CD14-positive monocyte (primary cell): ENCODE data around the gene CREG1. TPM values are rescaled to one million over a fixed set of nuclear protein-coding genes. Genes with fewer than 3 reads are reported as not detected.

Experiments
- DNase-seq, 3 donors: peaks; one replicate each; pipeline ENCODE4 v3.0.0-alpha.2; 2011 to 2022
- H2AFZ ChIP-seq: 2 replicates; pipeline ENCODE4 v1.6.0; 2012; ENCODE audit warnings: mild to moderate bottlenecking, low read depth, low read length, inconsistent platforms; ENCODE audit not compliant: insufficient read depth, poor library complexity, severe bottlenecking
- H3K27ac ChIP-seq, 2 donors: 1 replicate in 1 of 2; 2 replicates in 1 of 2; pipeline ENCODE4 v1.5.1; 2012 to 2013; ENCODE audit warnings: low read length in 2 of 2, control low read depth in 1 of 2, inconsistent platforms in 1 of 2, low read depth in 1 of 2, mild to moderate bottlenecking in 1 of 2
- H3K27me3 ChIP-seq, 2 donors: one replicate each; pipeline versions ENCODE4 v1.6.0 to v1.6.1; 2011 to 2013; ENCODE audit warnings: low read length in 2 of 2; ENCODE audit not compliant: control insufficient read depth in 2 of 2, insufficient read depth in 2 of 2
- H3K36me3 ChIP-seq, 2 donors: replicated peaks in 1 of 2; 1 replicate in 1 of 2; 2 replicates in 1 of 2; pipeline versions ENCODE4 v1.5.1 to v1.6.1; 2012 to 2013; ENCODE audit warnings: low read length in 2 of 2, control low read depth in 1 of 2, inconsistent platforms in 1 of 2, mild to moderate bottlenecking in 1 of 2; ENCODE audit not compliant: insufficient read depth in 2 of 2, control insufficient read depth in 1 of 2
- H3K4me1 ChIP-seq, 2 donors: 1 replicate in 1 of 2; 2 replicates in 1 of 2; pipeline versions ENCODE4 v1.5.1 to v1.6.1; 2012 to 2013; ENCODE audit warnings: low read length in 2 of 2, control low read depth in 1 of 2, inconsistent platforms in 1 of 2, mild to moderate bottlenecking in 1 of 2, moderate library complexity in 1 of 2; ENCODE audit not compliant: insufficient read depth in 2 of 2, control insufficient read depth in 1 of 2
- H3K4me2 ChIP-seq: replicated peaks from 2 replicates; pipeline ENCODE3; 2012; ENCODE audit warnings: low read length, moderate library complexity, mild to moderate bottlenecking; ENCODE audit not compliant: poor library complexity, severe bottlenecking; ENCODE audit errors: extremely low read depth
- H3K4me3 ChIP-seq, 3 experiments: fragments of 200-600 bp in 1 of 3; sonication (generic) in 1 of 3; replicated peaks in 1 of 3; 1 replicate in 2 of 3; 2 replicates in 1 of 3; pipeline ENCODE4 v1.5.1; 2011 to 2013; ENCODE audit warnings: low read length in 3 of 3, mild to moderate bottlenecking in 3 of 3, control low read depth in 2 of 3, low read depth in 2 of 3, inconsistent platforms in 1 of 3, moderate library complexity in 1 of 3
- H3K79me2 ChIP-seq: 2 replicates; pipeline ENCODE4 v1.6.0; 2012; ENCODE audit warnings: mild to moderate bottlenecking, control low read depth, inconsistent platforms, low read length, moderate library complexity; ENCODE audit not compliant: insufficient read depth
- H3K9ac ChIP-seq: 2 replicates; pipeline ENCODE4 v1.6.0; 2017; ENCODE audit warnings: low read length, mild to moderate bottlenecking; ENCODE audit not compliant: insufficient read depth, poor library complexity, severe bottlenecking
- H3K9me3 ChIP-seq, 2 donors: replicated peaks in 1 of 2; 1 replicate in 1 of 2; 2 replicates in 1 of 2; pipeline versions ENCODE4 v1.5.1 to v1.6.1; 2012 to 2013; ENCODE audit warnings: low read length in 2 of 2, control low read depth in 1 of 2; ENCODE audit not compliant: control insufficient read depth in 1 of 2, insufficient read depth in 1 of 2
- H4K20me1 ChIP-seq: 2 replicates; pipeline ENCODE4 v1.6.0; 2012; ENCODE audit warnings: mild to moderate bottlenecking, low read length, control low read depth, moderate library complexity; ENCODE audit not compliant: insufficient read depth
- H3K27ac Mint-ChIP-seq, 7 donors: one replicate each; pipeline ENCODE4 v1.8.0; 2020; ENCODE audit warnings: mild to moderate bottlenecking in 7 of 7, mixed read lengths in 7 of 7, moderate library complexity in 6 of 7, inconsistent platforms in 2 of 7
- H3K27me3 Mint-ChIP-seq, 3 donors: one replicate each; pipeline ENCODE4 v1.8.0; 2021 to 2022; ENCODE audit warnings: low read depth in 3 of 3, mild to moderate bottlenecking in 3 of 3, mixed read lengths in 3 of 3, moderate library complexity in 3 of 3, inconsistent platforms in 1 of 3
- H3K36me3 Mint-ChIP-seq, 2 donors: one replicate each; pipeline ENCODE4 v1.8.0; 2020; ENCODE audit warnings: mixed read lengths in 2 of 2, inconsistent platforms in 1 of 2, mild to moderate bottlenecking in 1 of 2
- H3K4me1 Mint-ChIP-seq: one replicate; pipeline ENCODE4 v1.8.0; 2020; ENCODE audit warnings: mild to moderate bottlenecking, mixed read lengths
- H3K4me3 Mint-ChIP-seq, 2 donors: one replicate each; pipeline ENCODE4 v1.8.0; 2020; ENCODE audit warnings: mild to moderate bottlenecking in 2 of 2, mixed read lengths in 2 of 2, moderate library complexity in 1 of 2
- H3K9me3 Mint-ChIP-seq, 7 donors: one replicate each; pipeline ENCODE4 v1.8.0; 2020 to 2022; ENCODE audit warnings: mixed read lengths in 7 of 7, mild to moderate bottlenecking in 6 of 7, moderate library complexity in 6 of 7, inconsistent platforms in 2 of 7
- CTCF ChIP-seq: fragments of 200-600 bp; IDR thresholded peaks from one replicate; pipeline ENCODE4 v1.8.0; 2022; ENCODE audit warnings: antibody characterized with exemption, mild to moderate bottlenecking
- WGBS: methylation state at CpG from one replicate; pipeline ENCODE4 v1.1.5; 2013; ENCODE audit warnings: missing lambda C conversion rate; ENCODE audit not compliant: insufficient coverage; 5-methylcytosine and 5-hydroxymethylcytosine counted together
- intact Hi-C, 2 donors: fragments of 100-400 bp; cut with micrococcal nuclease; formaldehyde crosslinking; loops; one replicate each; pipeline versions ENCODE4 v1.15.0 to v1.15.1; 2023
- polyA plus RNA-seq, 3 donors: library from polyadenylated mRNA; depleted of rRNA in 1 of 3; unstranded in 2 of 3; stranded (reverse) in 1 of 3; fragments of 300-500 nt in 2 of 3; fragments of >200 nt in 1 of 3; fragmentation: Illumina TruSeq in 2 of 3; gene quantifications; 1 replicate in 2 of 3; 2 replicates in 1 of 3; pipeline ENCODE4 v1.2.3, GENCODE V29; 2012 to 2021

The CREG1 gene
- polyA plus RNA-seq, 3 donors = 150 to 309 (median 248) TPM

DNA sequence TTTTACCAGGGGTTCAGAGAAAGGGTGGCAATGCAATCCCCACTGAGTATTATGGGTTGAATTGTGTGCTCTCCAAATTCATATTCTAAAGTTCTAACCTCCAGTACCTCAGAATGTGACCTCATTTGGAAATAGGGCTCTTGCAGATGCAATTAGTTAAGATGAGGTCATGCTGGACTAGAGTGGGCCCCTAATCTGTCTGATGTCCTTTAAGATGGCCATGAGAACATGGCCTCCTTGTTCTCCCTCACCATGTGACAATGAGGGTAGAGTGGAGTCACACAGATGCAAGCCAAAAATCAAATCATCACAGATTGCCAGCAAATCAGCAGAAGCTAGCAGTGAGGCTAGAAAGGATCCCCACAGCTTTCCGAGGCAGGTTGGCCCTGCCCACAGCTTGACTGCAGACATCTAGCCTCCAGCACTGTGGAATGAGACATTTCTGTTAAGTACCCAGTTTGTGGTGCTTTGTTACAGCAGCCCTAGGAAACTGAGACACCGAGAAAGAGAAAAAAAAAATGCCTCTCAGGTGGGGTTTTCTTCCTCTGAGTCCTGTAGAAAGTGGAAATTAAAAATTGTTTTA lies 25.5 kb upstream of the CREG1 start:
- DNase-seq = no peak
- no peak overlapping the region for H3K4me2 ChIP-seq
- 86% methylated on average over 1 of the region's 2 CpGs for WGBS
- H3K4me1 ChIP-seq = no peaks in the 10 kb centered on the region
- no peaks in the 10 kb centered on the region for H3K9me3 ChIP-seq
- H3K27ac ChIP-seq = no peak overlapping the region
- Mint-ChIP-seq H3K9me3 (peaks cover 0 to 2% (median 0%) of the 10 kb centered on the region in 7 donors), H3K4me3 (no peak overlapping the region), H3K36me3 (peaks cover 0 to 3% of the 10 kb centered on the region in 2 donors), H3K4me1 (peaks cover 3% of the 10 kb centered on the region), H3K27ac (no peak overlapping the region), H3K27me3 (peaks cover 0 to 3% (median 0%) of the 10 kb centered on the region in 3 donors)
- no peak overlapping the region for H2AFZ ChIP-seq
- no peaks in the 10 kb centered on the region for H4K20me1 ChIP-seq
- intact Hi-C loops = no loop called here
- H3K36me3 ChIP-seq = no peaks in the 10 kb centered on the region
- no peak for TF ChIP-seq CTCF
- no peaks in the 10 kb centered on the region for H3K27me3 ChIP-seq
- H3K4me3 ChIP-seq = no peak overlapping the region
- H3K9ac ChIP-seq = no peak overlapping the region
- H3K79me2 ChIP-seq = no peaks in the 10 kb centered on the region

GRCh38 chr1:167575649-167576048 lies 22.1 kb upstream of the CREG1 start:
- no peaks in the 10 kb centered on the region for H3K27me3 Mint-ChIP-seq
- Histone ChIP-seq H3K79me2 (no peaks in the 10 kb centered on the region), H3K9ac (no peak overlapping the region), H3K27me3 (no peaks in the 10 kb centered on the region), H4K20me1 (no peaks in the 10 kb centered on the region), H2AFZ (no peak overlapping the region), H3K4me2 (no peak overlapping the region), H3K36me3 (no peaks in the 10 kb centered on the region), H3K27ac (no peak overlapping the region), H3K4me1 (no peaks in the 10 kb centered on the region), H3K9me3 (peaks cover 0 to 3% of the 10 kb centered on the region in 2 donors), H3K4me3 (no peak overlapping the region)
- intact Hi-C loops = no loop called here
- no peak for TF ChIP-seq CTCF
- H3K27ac Mint-ChIP-seq = no peak overlapping the region
- peaks cover 0 to 3% (median 0%) of the 10 kb centered on the region in 7 donors for H3K9me3 Mint-ChIP-seq
- peaks cover 0 to 2% of the 10 kb centered on the region in 2 donors for H3K36me3 Mint-ChIP-seq
- H3K4me3 Mint-ChIP-seq = no peak overlapping the region
- 96% methylated on average over 4 of the region's 13 CpGs for WGBS
- DNase-seq = no peak
- peaks cover 3% of the 10 kb centered on the region for H3K4me1 Mint-ChIP-seq
